Peyer's patch (tissue), 4 donors: ENCODE results near the gene ARHGAP24. TPM values are rescaled to one million over a fixed set of nuclear protein-coding genes. Genes with fewer than 3 reads are reported as not detected.

ENCODE experiments used
- DNase-seq, 3 donors: peaks; one replicate each; pipeline ENCODE4 v3.0.0-alpha.2; 2017 to 2019
- H3K27ac ChIP-seq, 4 donors: fragments of 200-600 bp; sonication (generic); one replicate each; pipeline ENCODE4 v1.5.1; 2016 to 2019
- H3K27me3 ChIP-seq, 2 donors: fragments of 200-600 bp; sonication (generic); one replicate each; pipeline ENCODE4 v1.5.1; 2019
- H3K36me3 ChIP-seq, 3 donors: fragments of 200-600 bp; sonication (generic); one replicate each; pipeline ENCODE4 v1.5.1; 2016 to 2019
- H3K4me1 ChIP-seq, 4 donors: fragments of 200-600 bp; sonication (generic); one replicate each; pipeline ENCODE4 v1.5.1; 2016 to 2019
- H3K4me3 ChIP-seq, 4 donors: fragments of 200-600 bp; sonication (generic); 1 replicate in 3 of 4; 2 replicates in 1 of 4; pipeline ENCODE4 v1.5.1; 2016 to 2019; ENCODE audit warnings: mild to moderate bottlenecking in 1 of 4
- H3K9me3 ChIP-seq, 4 donors: fragments of 200-600 bp; sonication (generic); one replicate each; pipeline ENCODE4 v1.5.1; 2016 to 2019; ENCODE audit warnings: mild to moderate bottlenecking in 1 of 4
- CTCF ChIP-seq, 6 experiments: fragments of 450-650 bp in 4 of 6; fragments of 200-600 bp in 2 of 6; sonication (generic) in 1 of 6; IDR thresholded peaks; one replicate each; pipeline ENCODE4 v1.5.1; 2017 to 2019; ENCODE audit warnings: antibody characterized with exemption in 6 of 6, mild to moderate bottlenecking in 3 of 6, moderate library complexity in 1 of 6
- POLR2A ChIP-seq, 2 donors: fragments of 450-650 bp; IDR thresholded peaks; one replicate each; pipeline ENCODE4 v1.5.1; 2017; ENCODE audit warnings: antibody characterized with exemption in 2 of 2, mild to moderate bottlenecking in 2 of 2, moderate library complexity in 2 of 2
- total RNA-seq, 4 donors: library from RNA; depleted of rRNA; stranded (reverse); fragments of >200 nt; gene quantifications; one replicate each; pipeline ENCODE4 v1.1.0, GENCODE V29; 2016

ARHGAP24 gene
- total RNA-seq, 4 donors from 2014 or later = 4.7 to 330 (median 20.0) TPM

GRCh38 chr4:85741381-85741780, 266.4 kb downstream of the ARHGAP24 start:
- Histone ChIP-seq H3K9me3 (no peaks in the 10 kb centered on the region), H3K4me3 (no peak overlapping the region), H3K36me3 (no peaks in the 10 kb centered on the region), H3K4me1 (no peaks in the 10 kb centered on the region), H3K27me3 (no peaks in the 10 kb centered on the region), H3K27ac (no peak overlapping the region)
- TF ChIP-seq CTCF (IDR thresholded peaks at IDR 0.05) (no peak), POLR2A (IDR thresholded peaks at IDR 0.05) (no peak)
- no peak for DNase-seq

DNA sequence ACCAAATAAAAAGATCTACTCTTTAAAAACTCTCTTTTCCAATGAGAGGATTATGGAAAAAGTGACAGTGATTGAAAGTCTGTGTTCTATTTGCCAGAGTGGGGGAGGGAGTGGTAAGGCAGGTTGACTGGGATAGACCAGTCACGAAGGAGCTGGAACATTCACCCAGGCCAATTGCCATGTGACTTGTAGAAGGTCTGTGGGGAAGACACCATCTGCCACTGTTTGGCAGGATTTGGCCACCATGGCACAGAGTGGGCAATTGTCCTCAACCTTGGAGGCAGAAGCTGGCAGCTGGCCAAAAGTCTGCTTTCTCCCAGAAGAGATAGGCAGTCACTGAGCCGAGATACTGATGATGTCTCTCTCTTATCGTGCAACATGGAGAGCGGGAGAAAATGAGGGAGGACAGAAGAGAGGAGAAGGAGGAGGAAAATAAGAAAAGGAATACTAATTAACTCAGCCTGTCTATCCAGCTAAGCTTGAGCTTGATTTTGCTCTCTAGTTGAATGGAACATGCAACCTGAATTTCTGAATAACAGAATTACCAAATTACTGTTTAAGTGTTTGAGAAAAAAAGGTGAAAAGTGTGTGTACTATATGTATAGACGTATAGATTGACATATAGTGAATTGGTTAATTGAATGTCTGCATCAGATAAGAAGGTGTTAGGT, 267.1 kb downstream of the ARHGAP24 start:
- Histone ChIP-seq H3K4me3 (no peak overlapping the region), H3K4me1 (no peaks in the 10 kb centered on the region), H3K36me3 (no peaks in the 10 kb centered on the region), H3K27me3 (no peaks in the 10 kb centered on the region), H3K9me3 (no peaks in the 10 kb centered on the region), H3K27ac (no peak overlapping the region)
- DNase-seq = peak in 1 of 3 donors; percentile 53
- no peak for TF ChIP-seq POLR2A (IDR thresholded peaks at IDR 0.05)
- TF ChIP-seq CTCF (IDR thresholded peaks at IDR 0.05) = no peak

- no peak for DNase-seq
- H3K4me1 ChIP-seq = no peaks in the 10 kb centered on the region
- H3K36me3 ChIP-seq = no peaks in the 10 kb centered on the region
- no peaks in the 10 kb centered on the region for H3K27me3 ChIP-seq
- no peak overlapping the region for H3K4me3 ChIP-seq
- H3K27ac ChIP-seq = no peak overlapping the region
- no peaks in the 10 kb centered on the region for H3K9me3 ChIP-seq
- TF ChIP-seq POLR2A (IDR thresholded peaks at IDR 0.05) (no peak), CTCF (IDR thresholded peaks at IDR 0.05) (no peak)
These were observed 270.0 kb downstream of the ARHGAP24 start for GRCh38 chr4:85744950-85745349.

DNA sequence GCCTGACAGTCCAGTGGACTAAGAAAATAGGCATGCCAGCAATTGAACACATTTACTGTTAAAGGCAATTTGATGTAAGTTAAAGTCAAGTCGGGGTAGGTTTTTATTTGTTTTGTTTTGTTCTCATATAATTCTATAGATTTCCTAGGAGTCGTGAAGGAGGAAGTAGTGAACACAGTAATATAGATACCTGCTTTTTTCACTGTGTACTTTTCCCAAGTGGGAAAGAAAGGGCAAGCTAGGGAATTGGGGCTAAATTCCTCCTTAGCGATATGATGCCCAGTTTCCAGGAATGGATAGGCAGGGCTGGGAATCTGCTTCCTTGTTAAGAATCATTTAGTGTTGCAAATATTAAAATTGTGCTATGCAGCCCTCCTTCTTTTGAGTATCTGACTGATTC, 271.0 kb downstream of the ARHGAP24 start:
- no peak for DNase-seq
- no peaks in the 10 kb centered on the region for H3K4me1 ChIP-seq
- no peak overlapping the region for H3K4me3 ChIP-seq
- H3K27me3 ChIP-seq = no peaks in the 10 kb centered on the region
- H3K36me3 ChIP-seq = no peaks in the 10 kb centered on the region
- H3K9me3 ChIP-seq = no peaks in the 10 kb centered on the region
- TF ChIP-seq POLR2A (IDR thresholded peaks at IDR 0.05) (no peak), CTCF (IDR thresholded peaks at IDR 0.05) (no peak)
- peak overlapping the region in 1 of 4 donors; percentile 3 for H3K27ac ChIP-seq

DNA sequence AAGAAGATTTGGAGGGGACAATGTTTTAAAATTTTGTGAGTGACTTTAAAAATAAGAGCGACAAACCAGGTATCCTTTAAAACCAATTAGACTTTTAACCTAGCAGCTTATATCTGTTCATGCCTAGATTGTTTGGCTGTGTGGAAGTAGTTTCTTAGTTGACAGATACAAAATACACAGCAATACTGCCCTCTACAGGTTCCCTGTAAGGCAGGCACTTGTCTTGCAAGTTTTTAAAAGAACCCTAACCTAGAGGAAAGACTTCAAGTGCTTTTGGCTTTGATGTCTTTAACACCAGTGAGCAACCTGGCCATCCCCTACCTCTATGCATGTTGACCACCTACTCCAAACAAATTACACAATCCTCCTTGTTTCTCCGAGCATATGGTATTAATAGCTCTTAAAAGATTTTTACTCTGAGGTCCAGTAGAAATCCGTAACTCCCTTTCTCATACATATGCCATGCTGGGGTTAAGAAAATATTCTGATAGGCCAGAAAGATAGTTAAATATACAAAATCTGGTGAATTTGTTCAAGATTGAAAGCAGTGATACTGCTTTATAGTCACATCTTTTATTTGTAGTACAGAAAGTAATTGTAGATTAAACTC, 273.0 kb downstream of the ARHGAP24 start:
- Histone ChIP-seq H3K27ac (peak overlapping the region in 1 of 4 donors; percentile 2), H3K9me3 (no peaks in the 10 kb centered on the region), H3K36me3 (no peaks in the 10 kb centered on the region), H3K27me3 (no peaks in the 10 kb centered on the region), H3K4me3 (no peak overlapping the region), H3K4me1 (no peaks in the 10 kb centered on the region)
- peak; percentile 37 to 89 (median 85) for TF ChIP-seq CTCF (IDR thresholded peaks at IDR 0.05)
- TF ChIP-seq POLR2A (IDR thresholded peaks at IDR 0.05) = no peak
- DNase-seq = peak in 2 of 3 donors; percentile 45 to 77
